ENCODE results near the gene PSMD5. TPM values are rescaled to one million over a fixed set of nuclear protein-coding genes. Genes with fewer than 3 reads are reported as not detected.
A peak's percentile ranks its signal among the peaks of the same experiment; 100 is the strongest.

PSMD5 gene
- total RNA-seq, 1 experiment from 2014 or later: 26.1 TPM

- H3K36me3 ChIP-seq (ENCODE audit: insufficient read depth, low read length): peaks cover 52% of the 10 kb centered on the region
- no peaks in the 10 kb centered on the region for H3K27me3 ChIP-seq (ENCODE audit: low read length)
- peak overlapping the region; percentile 66 for H3K27ac ChIP-seq (ENCODE audit: low read length)
- H3K4me3 ChIP-seq (ENCODE audit: low read length): no peak overlapping the region
- H3K4me2 ChIP-seq (ENCODE audit: low read depth, low read length, poor library complexity, severe bottlenecking): no peak overlapping the region
- no peaks in the 10 kb centered on the region for H3K9me3 ChIP-seq (ENCODE audit: low read length)
- H3K4me1 ChIP-seq (ENCODE audit: low read length): peaks cover 47% of the 10 kb centered on the region
- H3K9ac ChIP-seq (ENCODE audit: low read length): 0 out of 2 replicates have a peak overlapping the region, but pooled peaks have one; percentile 23
- H3K79me2 ChIP-seq (ENCODE audit: low read length): peaks cover 3% of the 10 kb centered on the region
- no peak overlapping the region for H2AFZ ChIP-seq (ENCODE audit: low read length)
- no peaks in the 10 kb centered on the region for H4K20me1 ChIP-seq (ENCODE audit: insufficient read depth, low read depth, low read length)
- no peaks in the 10 kb centered on the region for H3K9me2 ChIP-seq (replicated peaks; ENCODE audit: insufficient read depth, low read length)
- DNase-seq: no peak
Measured at GRCh38 chr9:120870206-120870605, 27.5 kb upstream of the PSMD5 start.

DNA sequence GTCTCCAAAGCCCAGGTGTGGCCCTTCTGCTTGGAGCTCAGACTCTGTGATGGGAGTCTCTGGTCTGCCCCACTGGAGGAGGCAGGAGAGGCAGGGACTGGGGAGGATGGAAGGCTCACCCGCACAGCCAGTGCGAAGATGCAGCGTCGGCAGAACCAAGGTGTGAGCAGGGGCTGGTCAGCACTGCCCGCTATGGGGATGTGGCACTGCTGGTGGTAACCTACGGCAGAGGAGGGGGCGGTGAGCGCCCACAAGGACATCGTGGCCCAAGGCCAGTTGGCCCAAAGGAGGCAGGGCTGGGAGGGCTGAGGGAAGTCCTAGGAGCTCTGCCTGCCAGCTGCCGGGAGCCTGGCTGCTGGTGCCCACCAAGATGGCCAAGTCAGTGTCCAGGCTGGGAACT, 27.0 kb upstream of the PSMD5 start:
- no peaks in the 10 kb centered on the region for H3K27me3 ChIP-seq (ENCODE audit: low read length)
- DNase-seq: no peak
- no peaks in the 10 kb centered on the region for H3K9me3 ChIP-seq (ENCODE audit: low read length)
- H3K9ac ChIP-seq (ENCODE audit: low read length): peak overlapping the region; percentile 64; the same call in 1 of the 2 replicates
- peaks cover 42% of the 10 kb centered on the region for H3K4me1 ChIP-seq (ENCODE audit: low read length)
- H3K36me3 ChIP-seq (ENCODE audit: insufficient read depth, low read length): peaks cover 50% of the 10 kb centered on the region
- H4K20me1 ChIP-seq (ENCODE audit: insufficient read depth, low read depth, low read length): no peaks in the 10 kb centered on the region
- peak overlapping the region; percentile 66 for H3K27ac ChIP-seq (ENCODE audit: low read length)
- H3K4me3 ChIP-seq (ENCODE audit: low read length): peak overlapping the region; percentile 53; the same call in 1 of the 2 replicates
- H3K9me2 ChIP-seq (replicated peaks; ENCODE audit: insufficient read depth, low read length): no peaks in the 10 kb centered on the region
- H3K79me2 ChIP-seq (ENCODE audit: low read length): no peaks in the 10 kb centered on the region
- H2AFZ ChIP-seq (ENCODE audit: low read length): no peak overlapping the region
- peak overlapping the region; percentile 73 for H3K4me2 ChIP-seq (ENCODE audit: low read depth, low read length, poor library complexity, severe bottlenecking)

DNA sequence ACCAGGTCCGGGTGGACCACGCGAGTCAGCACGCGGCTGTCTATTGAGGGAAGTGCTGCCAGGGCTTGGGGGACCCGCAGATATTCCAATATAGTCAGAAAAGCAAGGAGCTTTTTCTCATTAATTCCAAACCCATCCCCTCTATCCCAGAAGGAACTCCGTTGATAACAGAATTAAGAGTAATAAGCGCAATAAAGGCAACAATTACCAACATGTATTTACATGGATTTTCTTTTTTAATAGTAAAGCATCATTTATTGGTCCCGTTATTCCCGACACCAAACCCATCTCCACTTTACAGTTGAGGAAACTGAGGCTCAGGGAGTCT, 26.6 kb upstream of the PSMD5 start:
- Histone ChIP-seq H3K9ac (ENCODE audit: low read length) (peak overlapping the region; percentile 64), H3K9me2 (replicated peaks; ENCODE audit: insufficient read depth, low read length) (no peaks in the 10 kb centered on the region), H3K4me2 (ENCODE audit: low read depth, low read length, poor library complexity, severe bottlenecking) (peak overlapping the region; percentile 73), H3K4me3 (ENCODE audit: low read length) (peak overlapping the region; percentile 53; the same call in 1 of the 2 replicates), H3K9me3 (ENCODE audit: low read length) (no peaks in the 10 kb centered on the region), H4K20me1 (ENCODE audit: insufficient read depth, low read depth, low read length) (no peaks in the 10 kb centered on the region), H3K27ac (ENCODE audit: low read length) (peak overlapping the region; percentile 66), H2AFZ (ENCODE audit: low read length) (no peak overlapping the region), H3K4me1 (ENCODE audit: low read length) (peaks cover 38% of the 10 kb centered on the region), H3K79me2 (ENCODE audit: low read length) (no peaks in the 10 kb centered on the region), H3K36me3 (ENCODE audit: insufficient read depth, low read length) (peaks cover 47% of the 10 kb centered on the region), H3K27me3 (ENCODE audit: low read length) (no peaks in the 10 kb centered on the region)
- no peak for DNase-seq

GRCh38 chr9:120868676-120869359, 26.1 kb upstream of the PSMD5 start:
- Histone ChIP-seq H3K4me1 (ENCODE audit: low read length) (peaks cover 33% of the 10 kb centered on the region), H3K4me3 (ENCODE audit: low read length) (peak overlapping the region; percentile 53; the same call in 1 of the 2 replicates), H3K9me2 (replicated peaks; ENCODE audit: insufficient read depth, low read length) (no peaks in the 10 kb centered on the region), H4K20me1 (ENCODE audit: insufficient read depth, low read depth, low read length) (no peaks in the 10 kb centered on the region), H3K27me3 (ENCODE audit: low read length) (no peaks in the 10 kb centered on the region), H3K27ac (ENCODE audit: low read length) (peak overlapping the region; percentile 66), H3K9me3 (ENCODE audit: low read length) (no peaks in the 10 kb centered on the region), H3K36me3 (ENCODE audit: insufficient read depth, low read length) (peaks cover 47% of the 10 kb centered on the region), H3K9ac (ENCODE audit: low read length) (peak overlapping the region; percentile 64), H2AFZ (ENCODE audit: low read length) (no peak overlapping the region), H3K79me2 (ENCODE audit: low read length) (no peaks in the 10 kb centered on the region), H3K4me2 (ENCODE audit: low read depth, low read length, poor library complexity, severe bottlenecking) (peak overlapping the region; percentile 73)
- DNase-seq: peak; percentile 100

- H3K9ac ChIP-seq (ENCODE audit: low read length): peak overlapping the region; percentile 55
- H3K4me2 ChIP-seq (ENCODE audit: low read depth, low read length, poor library complexity, severe bottlenecking): peak overlapping the region; percentile 64
- H4K20me1 ChIP-seq (ENCODE audit: insufficient read depth, low read depth, low read length): no peaks in the 10 kb centered on the region
- peaks cover 28% of the 10 kb centered on the region for H3K4me1 ChIP-seq (ENCODE audit: low read length)
- no peak for DNase-seq
- no peak overlapping the region for H2AFZ ChIP-seq (ENCODE audit: low read length)
- H3K27ac ChIP-seq (ENCODE audit: low read length): peak overlapping the region; percentile 27; the same call in 1 of the 2 replicates
- H3K79me2 ChIP-seq (ENCODE audit: low read length): no peaks in the 10 kb centered on the region
- peak overlapping the region; percentile 53; the same call in 1 of the 2 replicates for H3K4me3 ChIP-seq (ENCODE audit: low read length)
- no peaks in the 10 kb centered on the region for H3K9me2 ChIP-seq (replicated peaks; ENCODE audit: insufficient read depth, low read length)
- H3K9me3 ChIP-seq (ENCODE audit: low read length): no peaks in the 10 kb centered on the region
- peaks cover 44% of the 10 kb centered on the region for H3K36me3 ChIP-seq (ENCODE audit: insufficient read depth, low read length)
- no peaks in the 10 kb centered on the region for H3K27me3 ChIP-seq (ENCODE audit: low read length)
Measured at GRCh38 chr9:120868339-120868675, 25.6 kb upstream of the PSMD5 start.

GRCh38 chr9:120867676-120868338, 25.1 kb upstream of the PSMD5 start:
- Histone ChIP-seq H3K9ac (ENCODE audit: low read length) (peak overlapping the region; percentile 55), H3K27ac (ENCODE audit: low read length) (peak overlapping the region; percentile 27; the same call in 1 of the 2 replicates), H4K20me1 (ENCODE audit: insufficient read depth, low read depth, low read length) (no peaks in the 10 kb centered on the region), H3K9me3 (ENCODE audit: low read length) (no peaks in the 10 kb centered on the region), H3K27me3 (ENCODE audit: low read length) (no peaks in the 10 kb centered on the region), H2AFZ (ENCODE audit: low read length) (no peak overlapping the region), H3K4me3 (ENCODE audit: low read length) (peak overlapping the region; percentile 53; the same call in 1 of the 2 replicates), H3K4me2 (ENCODE audit: low read depth, low read length, poor library complexity, severe bottlenecking) (peak overlapping the region; percentile 64), H3K4me1 (ENCODE audit: low read length) (peaks cover 23% of the 10 kb centered on the region), H3K9me2 (replicated peaks; ENCODE audit: insufficient read depth, low read length) (no peaks in the 10 kb centered on the region), H3K79me2 (ENCODE audit: low read length) (no peaks in the 10 kb centered on the region), H3K36me3 (ENCODE audit: insufficient read depth, low read length) (peaks cover 42% of the 10 kb centered on the region; the same call in 1 of the 2 replicates)
- no peak for DNase-seq

GRCh38 chr9:120866651-120867050, 23.9 kb upstream of the PSMD5 start:
- Histone ChIP-seq H3K4me2 (ENCODE audit: low read depth, low read length, poor library complexity, severe bottlenecking) (no peak overlapping the region), H3K9ac (ENCODE audit: low read length) (no peak overlapping the region), H3K27ac (ENCODE audit: low read length) (no peak overlapping the region), H3K27me3 (ENCODE audit: low read length) (no peaks in the 10 kb centered on the region), H3K36me3 (ENCODE audit: insufficient read depth, low read length) (peaks cover 39% of the 10 kb centered on the region; the same call in 1 of the 2 replicates), H3K4me3 (ENCODE audit: low read length) (no peak overlapping the region), H3K9me2 (replicated peaks; ENCODE audit: insufficient read depth, low read length) (no peaks in the 10 kb centered on the region), H2AFZ (ENCODE audit: low read length) (no peak overlapping the region), H3K79me2 (ENCODE audit: low read length) (no peaks in the 10 kb centered on the region), H4K20me1 (ENCODE audit: insufficient read depth, low read depth, low read length) (no peaks in the 10 kb centered on the region), H3K4me1 (ENCODE audit: low read length) (peaks cover 22% of the 10 kb centered on the region), H3K9me3 (ENCODE audit: low read length) (no peaks in the 10 kb centered on the region)
- no peak for DNase-seq

DNA sequence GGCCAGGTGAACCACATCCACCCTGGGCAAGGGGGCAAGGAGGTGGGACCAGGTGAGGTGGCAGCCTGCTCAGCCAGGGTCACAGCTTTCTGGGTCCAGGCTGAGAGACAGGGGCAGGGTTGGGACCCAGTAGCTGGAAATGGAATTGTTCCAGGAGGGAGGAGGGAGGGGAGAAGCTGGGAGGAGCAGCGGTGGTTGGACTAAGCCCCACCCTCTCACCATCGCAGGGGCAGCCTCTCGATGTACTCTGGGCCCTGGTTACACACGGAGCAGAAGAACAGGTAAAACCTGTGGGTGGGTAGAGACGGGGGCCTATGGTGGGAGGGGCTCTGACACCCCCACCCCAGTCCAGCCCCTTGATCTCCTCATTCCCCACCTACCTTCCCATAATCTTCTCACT, 23.1 kb upstream of the PSMD5 start:
- H3K4me3 ChIP-seq (ENCODE audit: low read length): no peak overlapping the region
- H3K9ac ChIP-seq (ENCODE audit: low read length): no peak overlapping the region
- no peak for DNase-seq
- H4K20me1 ChIP-seq (ENCODE audit: insufficient read depth, low read depth, low read length): no peaks in the 10 kb centered on the region
- peaks cover 41% of the 10 kb centered on the region for H3K36me3 ChIP-seq (ENCODE audit: insufficient read depth, low read length)
- no peak overlapping the region for H3K4me2 ChIP-seq (ENCODE audit: low read depth, low read length, poor library complexity, severe bottlenecking)
- no peak overlapping the region for H2AFZ ChIP-seq (ENCODE audit: low read length)
- H3K9me3 ChIP-seq (ENCODE audit: low read length): no peaks in the 10 kb centered on the region
- no peaks in the 10 kb centered on the region for H3K9me2 ChIP-seq (replicated peaks; ENCODE audit: insufficient read depth, low read length)
- no peaks in the 10 kb centered on the region for H3K79me2 ChIP-seq (ENCODE audit: low read length)
- H3K4me1 ChIP-seq (ENCODE audit: low read length): peaks cover 26% of the 10 kb centered on the region
- no peak overlapping the region for H3K27ac ChIP-seq (ENCODE audit: low read length)
- H3K27me3 ChIP-seq (ENCODE audit: low read length): no peaks in the 10 kb centered on the region
